OCI-LY3 (cell line): ENCODE results near the gene GSTM2.

Source experiments
- EZH2phosphoT487 ChIP-seq: fragments of 200-600 bp; shearing (Covaris generic); IDR thresholded peaks from 2 replicates; pipeline ENCODE4 v1.6.1; 2018; ENCODE audit warnings: antibody characterized with exemption, mixed run types, low read depth
- TF ChIP-seq, protein P1 (sequence below): fragments of 200-600, 300-600 bp; sonication (generic); IDR thresholded peaks from 2 replicates; pipeline ENCODE4 v1.5.1; 2014; ENCODE audit warnings: antibody characterized with exemption, low read length, low read depth

DNA sequence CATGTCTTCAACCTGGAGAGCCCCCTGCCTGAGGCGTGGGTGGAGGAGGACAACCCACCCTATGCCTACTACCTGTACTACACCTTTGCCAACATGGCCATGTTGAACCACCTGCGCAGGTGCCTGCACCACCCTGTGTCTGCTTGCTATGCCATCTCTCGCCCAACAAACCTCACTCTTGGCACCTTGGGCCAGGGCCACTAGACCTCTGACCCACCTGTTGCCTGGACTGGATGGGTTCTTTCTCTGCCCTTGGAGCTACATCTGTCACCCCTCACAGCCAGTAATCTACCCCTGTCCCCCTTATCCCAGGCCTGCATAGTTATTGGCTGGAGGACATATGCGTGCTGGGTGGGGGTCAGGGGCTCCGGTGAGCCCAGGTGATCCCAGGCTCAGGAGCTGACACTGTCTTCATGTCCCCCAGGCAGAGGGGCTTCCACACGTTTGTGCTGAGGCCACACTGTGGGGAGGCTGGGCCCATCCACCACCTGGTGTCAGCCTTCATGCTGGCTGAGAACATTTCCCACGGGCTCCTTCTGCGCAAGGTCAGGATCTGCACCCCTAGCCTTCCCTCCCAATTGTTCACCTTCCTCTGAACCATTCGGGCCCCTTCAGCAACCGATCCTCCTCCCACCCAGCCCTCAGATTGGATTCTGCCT is 38.4 kb upstream of the GSTM2 start:
- TF ChIP-seq, protein P1, sequence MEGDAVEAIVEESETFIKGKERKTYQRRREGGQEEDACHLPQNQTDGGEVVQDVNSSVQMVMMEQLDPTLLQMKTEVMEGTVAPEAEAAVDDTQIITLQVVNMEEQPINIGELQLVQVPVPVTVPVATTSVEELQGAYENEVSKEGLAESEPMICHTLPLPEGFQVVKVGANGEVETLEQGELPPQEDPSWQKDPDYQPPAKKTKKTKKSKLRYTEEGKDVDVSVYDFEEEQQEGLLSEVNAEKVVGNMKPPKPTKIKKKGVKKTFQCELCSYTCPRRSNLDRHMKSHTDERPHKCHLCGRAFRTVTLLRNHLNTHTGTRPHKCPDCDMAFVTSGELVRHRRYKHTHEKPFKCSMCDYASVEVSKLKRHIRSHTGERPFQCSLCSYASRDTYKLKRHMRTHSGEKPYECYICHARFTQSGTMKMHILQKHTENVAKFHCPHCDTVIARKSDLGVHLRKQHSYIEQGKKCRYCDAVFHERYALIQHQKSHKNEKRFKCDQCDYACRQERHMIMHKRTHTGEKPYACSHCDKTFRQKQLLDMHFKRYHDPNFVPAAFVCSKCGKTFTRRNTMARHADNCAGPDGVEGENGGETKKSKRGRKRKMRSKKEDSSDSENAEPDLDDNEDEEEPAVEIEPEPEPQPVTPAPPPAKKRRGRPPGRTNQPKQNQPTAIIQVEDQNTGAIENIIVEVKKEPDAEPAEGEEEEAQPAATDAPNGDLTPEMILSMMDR: no peak
- TF ChIP-seq EZH2phosphoT487: no peak
